ENCODE results near the gene KCNQ1. TPM values are rescaled to one million over a fixed set of nuclear protein-coding genes. Genes with fewer than 3 reads are reported as not detected.

Gene KCNQ1
- total RNA-seq, 1 donor from 2014 or later, result 4.8 TPM

- Mint-ChIP-seq H3K4me1 (ENCODE audit: unreplicated experiment) (no peaks in the 10 kb centered on the region), H3K4me3 (no peak overlapping the region), H3K9me3 (no peaks in the 10 kb centered on the region), H3K36me3 (no peaks in the 10 kb centered on the region), H3K27ac (no peak overlapping the region), H3K27me3 (peaks cover 51% of the 10 kb centered on the region)
- no peak for TF ChIP-seq CTCF (conservative IDR thresholded peaks at IDR 0.05)
- DNase-seq (ENCODE audit: extremely low spot score, unreplicated experiment), result peak; percentile 40
Measured at GRCh38 chr11:2471804-2472096, 26.9 kb downstream of the KCNQ1 start.

- no peak for TF ChIP-seq CTCF (conservative IDR thresholded peaks at IDR 0.05)
- Mint-ChIP-seq H3K4me3 (no peak overlapping the region), H3K36me3 (no peaks in the 10 kb centered on the region), H3K27me3 (peaks cover 56% of the 10 kb centered on the region), H3K27ac (no peak overlapping the region), H3K9me3 (no peaks in the 10 kb centered on the region), H3K4me1 (ENCODE audit: unreplicated experiment) (no peaks in the 10 kb centered on the region)
- peak; percentile 55 for DNase-seq (ENCODE audit: extremely low spot score, unreplicated experiment)
Measured at GRCh38 chr11:2472428-2473186, 27.8 kb downstream of the KCNQ1 start.

- Mint-ChIP-seq H3K4me1 (ENCODE audit: unreplicated experiment) (no peaks in the 10 kb centered on the region), H3K36me3 (no peaks in the 10 kb centered on the region), H3K4me3 (no peak overlapping the region), H3K9me3 (peaks cover 6% of the 10 kb centered on the region), H3K27me3 (peaks cover 58% of the 10 kb centered on the region), H3K27ac (no peak overlapping the region)
- TF ChIP-seq CTCF (conservative IDR thresholded peaks at IDR 0.05), result no peak
- DNase-seq (ENCODE audit: extremely low spot score, unreplicated experiment), result peak; percentile 62
Measured at GRCh38 chr11:2473361-2474058, 28.7 kb downstream of the KCNQ1 start.

- TF ChIP-seq CTCF (conservative IDR thresholded peaks at IDR 0.05), result no peak
- Mint-ChIP-seq H3K27me3 (peaks cover 50% of the 10 kb centered on the region), H3K9me3 (peaks cover 6% of the 10 kb centered on the region), H3K4me3 (no peak overlapping the region), H3K36me3 (no peaks in the 10 kb centered on the region), H3K27ac (no peak overlapping the region), H3K4me1 (ENCODE audit: unreplicated experiment) (no peaks in the 10 kb centered on the region)
- peak; percentile 58 for DNase-seq (ENCODE audit: extremely low spot score, unreplicated experiment)
Measured at GRCh38 chr11:2474059-2474901, 29.5 kb downstream of the KCNQ1 start.

GRCh38 chr11:2475136-2475918 is 30.5 kb downstream of the KCNQ1 start:
- H3K9me3 Mint-ChIP-seq, result peaks cover 6% of the 10 kb centered on the region
- no peak for TF ChIP-seq CTCF (conservative IDR thresholded peaks at IDR 0.05)
- DNase-seq (ENCODE audit: extremely low spot score, unreplicated experiment), result peak; percentile 22
- no peaks in the 10 kb centered on the region for H3K36me3 Mint-ChIP-seq
- no peak overlapping the region for H3K27ac Mint-ChIP-seq
- H3K4me1 Mint-ChIP-seq (ENCODE audit: unreplicated experiment), result no peaks in the 10 kb centered on the region
- H3K4me3 Mint-ChIP-seq, result no peak overlapping the region
- peaks cover 43% of the 10 kb centered on the region for H3K27me3 Mint-ChIP-seq

Measured in type B pancreatic cell (in vitro differentiated cells).